CD4-positive, alpha-beta T cell treated with Interferon alpha-2 for 1 hour (primary cell): Measurements from ENCODE around the gene ARG1.
A peak's percentile ranks its signal among the peaks of the same experiment; 100 is the strongest.

Source experiments
- DNase-seq, 2 donors: peaks; one replicate each; pipeline ENCODE4 v3.0.0-alpha.2; 2020 to 2022

The ARG1 gene

DNA sequence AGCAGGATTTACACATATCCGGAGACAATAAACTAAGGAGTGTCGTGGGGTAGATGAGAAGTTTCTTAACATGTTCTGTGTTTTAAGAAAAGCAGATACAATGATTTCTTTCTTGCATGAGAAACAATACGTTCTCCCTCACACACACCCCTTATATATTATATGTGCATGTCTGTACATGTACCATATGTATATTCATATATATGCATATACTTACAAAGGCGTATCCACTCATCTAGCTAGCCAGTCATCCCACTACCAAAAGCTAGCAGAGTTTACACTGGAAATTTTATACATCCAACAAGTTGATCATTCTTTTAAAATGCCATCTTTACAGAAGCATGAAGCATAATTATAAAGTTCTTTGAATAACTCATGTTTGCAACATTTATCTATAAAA is 14.9 kb downstream of the ARG1 start:
- no peak for DNase-seq

DNA sequence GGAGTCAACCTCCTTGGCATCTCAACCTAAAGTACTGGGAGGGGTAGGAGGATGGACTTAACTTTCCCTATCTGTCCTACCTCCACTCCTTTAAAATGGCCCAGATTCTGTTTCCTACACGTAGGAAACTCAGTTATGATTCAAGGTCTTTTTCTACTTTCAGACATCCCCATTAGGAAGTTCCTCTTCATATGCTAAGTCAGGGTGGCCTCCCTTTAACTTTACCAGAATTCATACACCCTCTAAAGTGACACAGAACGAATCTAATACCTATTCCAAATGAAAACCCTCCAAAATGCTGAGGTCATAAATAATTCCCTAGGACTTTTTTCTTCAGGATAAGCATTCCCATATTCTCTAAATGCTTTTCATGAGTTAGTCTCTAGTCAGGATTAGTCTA is 15.6 kb downstream of the ARG1 start:
- DNase-seq = no peak

DNA sequence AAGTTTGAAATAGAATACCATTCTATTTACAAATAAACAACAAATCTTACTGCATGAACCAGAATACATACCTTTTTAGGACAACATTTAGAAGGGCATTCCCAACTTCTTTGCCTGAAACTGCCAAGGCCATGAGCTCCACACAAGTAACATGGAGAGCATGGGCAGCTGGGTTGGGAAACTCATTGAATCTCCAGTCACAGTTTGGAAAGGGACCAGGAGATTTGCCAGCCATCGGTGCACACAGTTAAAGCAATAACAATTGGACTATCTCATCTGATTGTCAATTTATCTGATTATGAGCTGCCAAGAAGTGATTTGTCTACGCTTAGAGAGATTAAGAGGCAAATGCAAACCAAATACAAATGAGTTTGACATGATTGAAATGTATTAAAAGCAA is 19.9 kb downstream of the ARG1 start:
- no peak for DNase-seq

DNA sequence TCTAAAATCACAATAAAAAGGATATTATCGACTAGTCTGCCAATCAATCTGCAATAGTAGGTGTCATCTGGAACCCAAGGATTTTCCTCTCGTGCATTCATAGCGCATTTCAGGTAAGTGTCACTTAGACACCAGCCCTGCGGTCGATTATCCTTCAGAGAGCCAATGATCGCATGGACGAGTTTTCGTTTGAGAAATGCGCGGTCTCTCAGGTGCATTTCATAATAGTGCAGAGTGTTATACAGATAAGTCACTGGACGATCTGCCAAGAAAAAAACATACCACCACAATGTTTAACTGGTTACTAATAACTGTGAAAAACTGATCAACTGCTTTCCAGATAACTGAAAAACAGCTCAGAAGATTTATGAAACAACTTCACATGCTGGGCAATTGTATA is 21.0 kb downstream of the ARG1 start:
- no peak for DNase-seq

DNA sequence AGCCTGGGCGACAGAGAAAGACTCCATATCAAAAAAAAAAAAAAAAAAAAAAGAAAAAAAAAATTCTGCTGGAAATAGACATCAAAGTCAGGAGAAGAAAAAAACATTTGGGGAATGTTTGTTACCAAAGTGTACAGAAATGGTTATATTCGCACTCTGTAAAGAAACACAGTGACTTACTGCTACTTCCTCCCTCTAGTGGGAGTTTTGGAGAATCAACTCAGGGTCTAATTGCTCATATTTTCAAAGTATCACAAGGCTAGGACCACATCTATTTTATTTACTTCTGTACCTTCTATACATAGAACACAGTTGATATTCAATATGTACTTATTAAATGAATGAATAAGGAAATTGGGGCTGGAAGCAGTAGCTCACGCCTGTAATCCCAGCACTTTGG is 24.4 kb downstream of the ARG1 start:
- DNase-seq = peak in 1 of 2 donors; percentile 11

DNA sequence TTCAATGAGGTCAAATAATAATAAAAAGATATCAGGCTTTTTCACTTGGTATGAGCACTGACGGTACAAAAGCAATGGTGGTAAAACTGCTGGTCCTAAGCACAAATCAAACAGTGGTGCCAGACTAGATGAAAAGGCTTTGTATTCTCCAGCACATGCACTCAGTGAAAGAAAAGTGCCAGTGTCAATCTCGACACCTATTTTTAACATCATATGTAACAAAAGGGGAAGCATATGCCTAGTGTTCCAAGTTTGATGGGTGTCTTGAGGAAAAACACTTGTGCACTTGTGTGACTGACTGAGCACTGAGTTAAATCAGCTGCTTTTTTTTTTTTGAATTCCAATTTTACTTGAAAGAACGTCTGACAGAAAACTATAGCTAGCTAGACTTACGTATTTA is 27.7 kb downstream of the ARG1 start:
- no peak for DNase-seq

DNA sequence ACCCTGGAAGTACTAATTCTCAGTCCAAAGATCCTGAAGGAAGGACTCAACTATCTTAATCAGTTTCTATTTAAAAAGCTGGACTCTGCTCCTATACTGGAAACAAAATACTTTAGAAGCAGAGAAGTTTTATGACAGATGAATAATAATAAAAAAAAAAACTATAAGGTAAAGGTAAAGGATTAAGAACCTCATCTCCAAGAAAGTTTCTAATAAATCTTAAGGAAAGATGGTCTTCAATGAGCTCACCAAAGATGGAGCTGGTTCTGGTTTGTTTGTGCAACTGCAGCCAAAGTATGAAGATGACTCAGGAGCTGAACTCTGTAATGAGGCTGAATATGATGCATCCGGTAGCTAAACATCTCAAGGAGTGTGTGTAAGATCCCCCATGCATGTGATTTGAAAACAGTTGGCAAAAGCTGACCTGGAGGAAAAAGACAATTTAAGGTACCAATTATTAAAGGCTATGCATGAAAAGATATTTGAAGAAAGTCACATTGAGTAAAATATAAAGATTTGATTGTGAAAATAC is 29.8 kb downstream of the ARG1 start:
- no peak for DNase-seq

DNA sequence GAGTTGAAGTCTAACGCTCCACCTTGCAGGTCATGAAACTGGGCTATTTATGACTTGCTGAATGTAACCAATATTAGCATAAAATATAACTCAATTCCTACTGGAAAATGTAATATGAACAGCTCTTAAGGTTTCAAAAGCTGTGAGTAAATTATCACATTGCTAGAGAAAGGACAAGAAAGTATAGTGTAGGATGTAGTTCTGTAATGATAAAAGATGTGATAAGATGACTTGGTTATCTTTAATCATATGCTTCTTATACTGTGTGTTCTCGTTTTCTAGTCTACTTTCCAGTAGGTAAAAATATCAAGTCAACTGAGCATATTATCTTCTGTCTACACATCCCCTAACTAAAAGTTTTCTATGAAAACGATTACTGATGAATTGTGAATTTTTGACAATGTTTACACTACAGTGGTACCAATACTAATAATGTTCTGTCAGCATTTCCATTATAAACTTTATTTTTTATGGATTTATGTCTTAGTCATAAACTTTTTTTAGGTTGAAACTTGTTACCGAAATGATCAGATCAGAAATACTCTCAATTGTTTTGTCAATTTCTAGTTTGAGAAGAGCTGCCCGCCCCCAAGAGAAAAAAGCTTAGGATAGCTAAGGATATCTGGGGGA is 40.4 kb downstream of the ARG1 start:
- DNase-seq = no peak

DNA sequence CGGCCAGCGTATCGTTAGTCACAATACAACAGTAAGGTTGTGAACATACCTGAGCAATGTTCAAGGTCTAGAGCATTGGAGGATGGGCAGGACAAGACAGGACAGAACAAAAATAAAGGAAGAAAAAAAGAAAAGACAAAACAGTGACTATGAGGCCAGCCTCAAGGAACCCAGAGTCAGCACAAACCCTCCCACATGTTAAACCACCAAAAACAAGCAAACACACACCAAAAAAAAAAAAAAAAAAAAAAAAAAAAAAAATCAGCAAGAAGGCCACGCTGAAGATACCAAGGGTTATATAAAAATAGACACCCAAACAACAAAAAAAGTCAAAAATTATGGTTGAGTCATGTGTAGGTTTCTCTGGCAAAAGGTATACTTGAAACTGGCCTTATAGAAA is 42.2 kb downstream of the ARG1 start:
- DNase-seq = no peak

DNA sequence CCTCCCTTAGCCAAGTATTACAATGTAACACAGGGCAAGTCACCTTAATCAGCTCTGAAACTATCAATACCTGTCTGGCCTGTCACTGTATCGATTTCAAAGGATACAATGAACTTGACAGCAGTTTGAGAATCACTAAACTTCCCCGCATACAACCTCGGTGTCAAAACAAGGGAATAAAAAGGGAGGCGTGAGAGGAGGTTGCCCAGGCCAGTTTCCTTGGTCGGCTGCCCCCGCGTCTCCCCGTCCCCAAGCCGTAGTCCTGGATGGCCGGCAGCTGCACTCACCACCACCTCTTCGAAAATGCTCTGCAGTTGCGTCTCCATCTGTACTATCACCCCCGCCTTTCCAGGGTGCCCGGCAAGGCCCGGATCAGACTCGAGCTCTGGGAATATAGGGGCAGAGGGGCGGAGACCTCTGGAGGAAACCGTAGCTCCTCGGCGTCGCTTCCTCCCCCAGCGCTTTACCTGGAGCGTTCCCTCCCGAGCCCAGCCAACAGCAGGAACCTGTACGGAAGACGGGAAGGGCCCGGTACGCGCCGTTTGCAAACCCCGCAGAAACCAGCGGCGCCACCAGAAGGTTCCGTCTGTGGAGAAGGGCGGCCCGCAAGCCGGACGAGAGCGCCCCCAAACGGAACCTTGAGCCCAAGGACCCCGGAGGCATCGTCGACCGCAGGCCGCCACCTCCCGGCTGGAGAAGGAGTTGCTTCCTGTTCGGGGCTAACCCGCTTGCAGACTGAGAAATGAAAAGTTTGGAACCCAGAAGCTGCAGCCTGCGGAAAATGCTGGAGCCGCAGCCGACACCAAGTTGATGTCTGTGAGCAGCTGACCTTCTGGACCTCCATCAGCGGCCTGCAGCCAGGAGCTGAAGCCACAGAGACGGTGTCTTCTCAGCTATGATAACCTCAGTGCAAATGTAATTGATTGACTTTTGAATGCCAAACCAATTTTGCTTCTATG is 55.0 kb downstream of the ARG1 start, which contains the start of gene MED23:
TSS of gene MED23 (minus strand) at position 519 of the 959 bp plus-strand sequence. CDS start at position 326, 193 bp downstream.
- DNase-seq = peak; percentile 90 to 94

DNA sequence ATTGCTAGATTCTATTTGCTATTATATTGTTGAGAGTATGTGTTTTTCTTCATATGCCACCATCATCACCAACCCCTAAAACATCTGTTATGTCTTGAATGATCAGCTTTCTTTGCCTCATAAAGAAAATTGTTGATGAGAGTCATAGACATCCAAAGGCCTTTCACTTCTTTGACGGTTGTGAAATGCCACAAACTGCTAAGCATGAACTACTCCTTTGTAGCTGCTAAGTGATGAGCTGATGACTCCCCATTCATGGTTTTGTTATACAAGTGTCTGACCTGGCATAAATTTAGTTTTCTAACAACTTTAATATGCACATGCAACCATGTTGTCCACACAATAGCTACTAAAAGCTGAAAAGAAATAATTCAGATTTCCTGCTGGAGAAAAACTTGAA is 55.7 kb downstream of the ARG1 start:
- peak in 1 of 2 donors; percentile 5 for DNase-seq

DNA sequence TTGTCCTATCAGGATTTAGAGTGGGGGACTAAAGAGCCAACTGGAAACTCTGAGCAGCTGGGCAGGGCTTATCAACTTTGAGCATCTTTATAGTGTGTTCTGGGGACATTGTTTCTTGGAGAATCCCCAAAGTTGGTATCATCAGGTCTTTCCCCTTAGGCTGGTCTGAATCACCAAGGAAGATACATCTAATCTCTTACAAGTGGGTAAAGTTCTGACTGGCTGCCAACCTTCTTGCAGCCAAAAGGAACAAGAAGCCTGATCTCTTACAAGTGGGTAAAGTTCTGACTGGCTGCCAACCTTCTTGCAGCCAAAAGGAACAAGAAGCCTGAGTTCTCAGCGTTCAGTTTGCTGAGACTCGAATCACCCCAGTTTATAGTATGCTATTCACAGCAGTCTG is 56.6 kb downstream of the ARG1 start:
- DNase-seq = no peak

DNA sequence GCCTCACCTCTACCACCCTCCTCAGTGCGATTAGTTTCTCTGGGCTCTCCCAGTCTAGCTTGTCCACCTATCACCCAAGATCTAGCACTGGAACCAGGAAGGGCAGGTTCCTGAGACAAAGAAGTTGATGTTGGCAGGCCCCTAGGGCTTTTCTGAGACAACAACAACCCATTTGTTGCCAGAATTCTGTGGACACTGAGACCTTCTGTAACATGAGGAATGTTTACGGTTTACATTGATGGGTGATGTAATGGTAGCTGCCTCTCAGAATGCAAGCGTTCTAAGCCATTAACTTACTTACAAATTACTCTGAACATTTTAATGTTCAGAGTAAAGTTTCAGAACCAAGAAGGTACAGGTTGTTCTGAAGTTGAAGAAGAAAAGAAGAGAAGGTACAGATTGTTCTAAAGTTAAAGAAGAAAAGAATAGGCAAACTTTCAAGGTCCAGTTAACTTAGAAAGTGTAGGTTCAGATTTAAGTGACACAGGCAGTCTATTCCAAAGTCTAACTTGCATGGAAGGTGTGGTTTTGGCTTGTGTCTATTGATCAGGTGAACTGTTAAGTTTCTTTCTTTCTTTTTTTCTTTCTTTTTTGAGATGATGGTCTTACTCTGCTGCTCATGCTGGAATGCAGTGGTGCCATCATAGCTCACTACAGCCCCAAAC is 58.7 kb downstream of the ARG1 start:
- no peak for DNase-seq
